Upper lobe of right lung (tissue), 1 donor: Measurements from ENCODE around the gene XAF1. TPM values are rescaled to one million over a fixed set of nuclear protein-coding genes. Genes with fewer than 3 reads are reported as not detected.

Experiments
- ATAC-seq: fragments of 200-7000 bp; cut with Tn5 transposase; one replicate; pipeline ENCODE4 v1.9.1; 2020; ENCODE audit warnings: mild to moderate bottlenecking, moderate library complexity
- DNase-seq: peaks from one replicate; pipeline ENCODE4 v3.0.0-alpha.2; 2020
- H3K27ac ChIP-seq: fragments of 200-600 bp; one replicate; pipeline ENCODE4 v1.8.0; 2022
- H3K27me3 ChIP-seq: fragments of 200-600 bp; one replicate; pipeline ENCODE4 v1.8.0; 2022; ENCODE audit warnings: mild to moderate bottlenecking
- H3K36me3 ChIP-seq: fragments of 200-600 bp; one replicate; pipeline ENCODE4 v1.8.0; 2022
- H3K4me1 ChIP-seq: fragments of 200-600 bp; one replicate; pipeline ENCODE4 v1.8.0; 2022
- H3K4me3 ChIP-seq: fragments of 200-600 bp; one replicate; pipeline ENCODE4 v1.8.0; 2022; ENCODE audit warnings: mild to moderate bottlenecking
- H3K9me3 ChIP-seq: fragments of 200-600 bp; one replicate; pipeline ENCODE4 v1.8.0; 2022
- intact Hi-C: fragments of 100-400 bp; cut with DNase I; formaldehyde crosslinking; loops from one replicate; pipeline ENCODE4 v1.11.0; 2022
- total RNA-seq: library from RNA; stranded (reverse); fragmentation: NEBNext Ultra II Directional; extraction: Animal tissue kit (Norgen Biotek cat#: 25700); gene quantifications from one replicate; pipeline ENCODE4 v1.2.1, GENCODE V29; 2021
- TF ChIP-seq, protein P1 (sequence below): fragments of 200-600 bp; IDR thresholded peaks from one replicate; pipeline ENCODE4 v1.8.0; 2022; ENCODE audit warnings: antibody characterized with exemption
- donor health status: DM: no; HTN: yes; CAD: no; lungs with severe emphysema.

XAF1 gene
- total RNA-seq, 1 donor from 2014 or later, result 89.0 TPM

DNA sequence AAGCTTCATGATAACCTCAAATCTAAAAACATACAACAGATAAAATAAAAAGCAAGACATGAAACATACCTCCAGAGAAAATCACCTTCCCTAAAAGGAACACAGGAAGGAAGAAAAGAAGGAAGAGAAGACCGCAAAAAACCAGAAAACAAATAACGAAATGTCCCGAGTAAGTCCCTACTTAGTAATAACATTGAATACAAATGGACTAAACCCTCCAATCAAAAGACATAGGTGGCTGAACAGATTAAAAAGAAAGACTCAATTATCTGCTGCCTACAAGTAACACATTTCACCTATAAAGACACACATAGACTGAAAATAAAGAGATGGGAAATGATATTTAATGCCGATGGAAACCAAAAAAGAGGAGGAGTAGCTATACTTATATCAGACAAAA, 26.4 kb downstream of the XAF1 start:
- Histone ChIP-seq H3K4me3 (no peak overlapping the region), H3K27me3 (peaks cover 13% of the 10 kb centered on the region), H3K9me3 (no peaks in the 10 kb centered on the region), H3K27ac (no peak overlapping the region), H3K36me3 (no peaks in the 10 kb centered on the region), H3K4me1 (no peaks in the 10 kb centered on the region)
- intact Hi-C loops, result no loop called here
- TF ChIP-seq, protein P1, sequence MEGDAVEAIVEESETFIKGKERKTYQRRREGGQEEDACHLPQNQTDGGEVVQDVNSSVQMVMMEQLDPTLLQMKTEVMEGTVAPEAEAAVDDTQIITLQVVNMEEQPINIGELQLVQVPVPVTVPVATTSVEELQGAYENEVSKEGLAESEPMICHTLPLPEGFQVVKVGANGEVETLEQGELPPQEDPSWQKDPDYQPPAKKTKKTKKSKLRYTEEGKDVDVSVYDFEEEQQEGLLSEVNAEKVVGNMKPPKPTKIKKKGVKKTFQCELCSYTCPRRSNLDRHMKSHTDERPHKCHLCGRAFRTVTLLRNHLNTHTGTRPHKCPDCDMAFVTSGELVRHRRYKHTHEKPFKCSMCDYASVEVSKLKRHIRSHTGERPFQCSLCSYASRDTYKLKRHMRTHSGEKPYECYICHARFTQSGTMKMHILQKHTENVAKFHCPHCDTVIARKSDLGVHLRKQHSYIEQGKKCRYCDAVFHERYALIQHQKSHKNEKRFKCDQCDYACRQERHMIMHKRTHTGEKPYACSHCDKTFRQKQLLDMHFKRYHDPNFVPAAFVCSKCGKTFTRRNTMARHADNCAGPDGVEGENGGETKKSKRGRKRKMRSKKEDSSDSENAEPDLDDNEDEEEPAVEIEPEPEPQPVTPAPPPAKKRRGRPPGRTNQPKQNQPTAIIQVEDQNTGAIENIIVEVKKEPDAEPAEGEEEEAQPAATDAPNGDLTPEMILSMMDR, result no peak
- no peak for ATAC-seq
- DNase-seq, result no peak

DNA sequence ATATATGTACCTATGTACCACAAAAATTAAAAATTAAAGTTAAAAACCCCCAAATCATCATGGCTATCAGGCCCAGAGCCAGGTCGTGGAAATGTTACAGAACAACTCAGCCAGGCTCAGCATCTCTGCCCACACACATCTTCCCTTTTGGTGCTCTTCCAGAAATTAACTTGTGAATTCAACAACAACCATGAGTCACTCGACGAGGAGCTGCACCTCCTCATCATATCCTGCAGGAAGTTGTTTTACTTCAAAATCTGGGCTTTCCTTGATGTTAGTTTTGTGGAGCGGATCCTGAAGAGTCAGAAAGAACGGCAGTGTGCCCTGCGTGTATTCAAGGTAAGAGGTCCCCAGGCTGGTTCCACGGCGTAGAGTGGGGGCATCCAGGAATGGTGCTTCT, 30.8 kb downstream of the XAF1 start:
- no peak for DNase-seq
- no peaks in the 10 kb centered on the region for H3K4me1 ChIP-seq
- H3K4me3 ChIP-seq, result no peak overlapping the region
- H3K9me3 ChIP-seq, result no peaks in the 10 kb centered on the region
- H3K27ac ChIP-seq, result no peak overlapping the region
- TF ChIP-seq, protein P1, result no peak
- H3K36me3 ChIP-seq, result no peaks in the 10 kb centered on the region
- intact Hi-C loops, result no loop called here
- H3K27me3 ChIP-seq, result peaks cover 17% of the 10 kb centered on the region
- ATAC-seq, result no peak

DNA sequence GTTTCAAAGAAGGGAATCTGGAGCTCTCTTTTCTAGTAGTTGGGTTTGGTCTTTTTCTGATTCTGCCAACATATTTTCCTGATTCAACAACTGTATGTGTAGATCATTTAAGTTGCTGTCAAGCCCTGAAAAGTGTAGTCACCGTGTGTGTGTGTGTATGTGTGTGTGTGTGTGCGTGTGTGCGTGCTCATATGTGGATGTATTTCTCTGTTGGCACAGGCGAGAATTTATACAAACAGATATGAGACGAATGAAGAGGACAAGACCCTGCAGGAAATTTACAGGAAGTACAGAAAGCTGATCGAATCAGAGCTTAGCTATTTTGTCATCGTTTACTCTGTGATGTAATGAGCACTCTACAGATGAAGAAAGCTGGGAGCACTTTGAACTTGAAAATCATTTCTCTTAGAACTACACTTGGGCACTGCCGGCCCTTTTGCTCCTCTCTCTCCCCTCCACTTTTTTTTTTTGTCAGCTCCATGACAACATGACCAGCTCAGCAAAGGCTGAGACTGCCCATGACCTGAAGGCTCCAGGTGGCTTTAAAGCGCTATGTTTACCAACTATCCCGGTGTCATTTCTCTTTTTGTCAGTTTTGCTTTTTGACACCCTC, 31.3 kb downstream of the XAF1 start:
- no peak for ATAC-seq
- TF ChIP-seq, protein P1, result no peak
- intact Hi-C loops, result no loop called here
- Histone ChIP-seq H3K27ac (no peak overlapping the region), H3K4me1 (no peaks in the 10 kb centered on the region), H3K4me3 (no peak overlapping the region), H3K36me3 (no peaks in the 10 kb centered on the region), H3K27me3 (peaks cover 20% of the 10 kb centered on the region), H3K9me3 (no peaks in the 10 kb centered on the region)
- no peak for DNase-seq

DNA sequence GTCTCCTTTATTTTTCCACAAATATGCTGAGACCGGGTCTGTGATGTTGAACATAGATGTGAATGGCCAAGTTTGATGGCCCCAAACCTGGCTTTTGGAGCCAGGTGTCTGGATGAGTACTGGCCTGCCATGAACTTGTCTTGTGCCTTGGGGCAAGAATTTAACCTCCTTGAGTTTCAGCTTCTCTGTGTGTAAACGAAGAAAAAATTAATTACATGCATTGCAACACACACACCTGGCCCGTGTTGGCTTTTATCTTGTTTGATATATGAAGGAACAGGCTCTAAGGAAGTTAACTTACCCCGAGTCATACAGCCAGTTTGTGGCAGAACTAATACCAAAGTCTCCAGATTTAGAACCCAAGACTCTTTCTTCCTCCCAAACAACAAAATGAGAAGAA, 33.3 kb downstream of the XAF1 start:
- H3K36me3 ChIP-seq, result no peaks in the 10 kb centered on the region
- H3K4me3 ChIP-seq, result no peak overlapping the region
- TF ChIP-seq, protein P1, result no peak
- no peaks in the 10 kb centered on the region for H3K9me3 ChIP-seq
- ATAC-seq (no peak), DNase-seq (no peak)
- no peak overlapping the region for H3K27ac ChIP-seq
- H3K27me3 ChIP-seq, result peaks cover 16% of the 10 kb centered on the region
- intact Hi-C loops, result no loop called here
- no peaks in the 10 kb centered on the region for H3K4me1 ChIP-seq

DNA sequence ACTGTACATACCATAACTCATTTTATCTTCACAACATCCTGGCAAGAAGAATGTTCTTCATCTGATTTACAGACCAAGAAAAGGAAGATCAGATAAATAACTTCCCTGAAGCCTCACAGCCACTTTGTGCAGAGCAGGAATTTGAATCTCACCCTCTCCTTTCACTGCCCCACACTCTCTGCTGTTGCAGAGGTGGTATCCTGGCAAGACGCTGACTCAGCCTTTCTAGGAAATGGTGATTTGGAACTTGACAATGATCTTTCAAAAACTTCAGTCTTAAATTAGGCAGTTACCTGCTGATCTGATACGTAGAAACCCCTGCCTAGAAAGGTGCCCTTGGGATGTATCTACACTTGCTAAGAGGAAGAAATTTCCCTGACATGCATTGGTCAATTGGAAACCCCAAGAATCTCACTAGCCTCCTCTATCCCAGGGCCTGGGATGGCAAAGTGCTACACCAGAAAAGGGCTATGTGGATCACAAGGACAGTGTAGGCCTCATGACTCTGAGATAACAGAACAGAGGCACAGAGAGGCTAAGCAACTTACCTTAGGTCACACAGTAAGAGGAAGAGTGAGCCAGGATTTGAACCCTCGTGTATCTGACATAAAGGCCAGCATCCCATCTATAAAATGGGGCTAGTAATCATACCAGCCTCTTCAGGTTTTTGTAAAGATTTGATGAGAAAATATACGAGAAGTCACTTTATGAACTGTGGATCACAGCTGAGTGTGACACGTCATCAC, 38.1 kb downstream of the XAF1 start:
- intact Hi-C loops, result no loop called here
- Histone ChIP-seq H3K4me3 (no peak overlapping the region), H3K4me1 (no peaks in the 10 kb centered on the region), H3K27ac (no peak overlapping the region), H3K36me3 (no peaks in the 10 kb centered on the region), H3K9me3 (no peaks in the 10 kb centered on the region), H3K27me3 (peaks cover 9% of the 10 kb centered on the region)
- DNase-seq (no peak), ATAC-seq (no peak)
- TF ChIP-seq, protein P1, result no peak
